ENCODE data around the gene RAD51C. TPM values are rescaled to one million over a fixed set of nuclear protein-coding genes. Genes with fewer than 3 reads are reported as not detected.

RAD51C gene
- total RNA-seq, 1 donor from 2014 or later: 17.6 TPM

GRCh38 chr17:58660621-58661020 is 31.8 kb upstream of the RAD51C start:
- Histone ChIP-seq H3K4me3 (ENCODE audit: low read depth, low read length) (no peak overlapping the region), H3K27me3 (ENCODE audit: control insufficient read depth, insufficient read depth, low read length) (no peaks in the 10 kb centered on the region), H3K36me3 (ENCODE audit: control insufficient read depth, insufficient read depth, low read length) (no peaks in the 10 kb centered on the region)
- FAIRE-seq (no peak), DNase-seq (ENCODE audit: low read depth) (no peak)
- TF ChIP-seq, protein P1, sequence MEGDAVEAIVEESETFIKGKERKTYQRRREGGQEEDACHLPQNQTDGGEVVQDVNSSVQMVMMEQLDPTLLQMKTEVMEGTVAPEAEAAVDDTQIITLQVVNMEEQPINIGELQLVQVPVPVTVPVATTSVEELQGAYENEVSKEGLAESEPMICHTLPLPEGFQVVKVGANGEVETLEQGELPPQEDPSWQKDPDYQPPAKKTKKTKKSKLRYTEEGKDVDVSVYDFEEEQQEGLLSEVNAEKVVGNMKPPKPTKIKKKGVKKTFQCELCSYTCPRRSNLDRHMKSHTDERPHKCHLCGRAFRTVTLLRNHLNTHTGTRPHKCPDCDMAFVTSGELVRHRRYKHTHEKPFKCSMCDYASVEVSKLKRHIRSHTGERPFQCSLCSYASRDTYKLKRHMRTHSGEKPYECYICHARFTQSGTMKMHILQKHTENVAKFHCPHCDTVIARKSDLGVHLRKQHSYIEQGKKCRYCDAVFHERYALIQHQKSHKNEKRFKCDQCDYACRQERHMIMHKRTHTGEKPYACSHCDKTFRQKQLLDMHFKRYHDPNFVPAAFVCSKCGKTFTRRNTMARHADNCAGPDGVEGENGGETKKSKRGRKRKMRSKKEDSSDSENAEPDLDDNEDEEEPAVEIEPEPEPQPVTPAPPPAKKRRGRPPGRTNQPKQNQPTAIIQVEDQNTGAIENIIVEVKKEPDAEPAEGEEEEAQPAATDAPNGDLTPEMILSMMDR (IDR thresholded peaks at IDR 0.05; ENCODE audit: insufficient read depth, low read length, severe bottlenecking): no peak

DNA sequence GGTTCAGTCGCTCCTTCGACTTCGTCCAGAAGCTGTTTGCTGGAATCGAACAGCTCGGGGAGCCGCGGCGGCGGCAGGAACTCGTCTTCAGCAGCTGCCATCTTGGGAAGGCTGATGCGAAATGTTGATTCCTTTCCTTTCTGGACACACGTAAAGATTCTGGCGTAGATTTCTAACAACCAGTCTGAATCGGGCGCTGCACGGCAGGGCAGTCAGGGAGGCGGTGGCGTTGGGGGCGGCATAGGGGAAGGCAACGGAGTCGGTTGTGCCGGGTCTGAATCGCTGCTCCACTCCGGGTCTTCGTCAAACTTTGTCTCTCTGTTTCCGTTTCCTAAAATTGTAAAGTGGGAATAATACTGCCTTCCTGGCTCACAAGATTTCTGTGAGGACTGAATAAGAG is 30.9 kb upstream of the RAD51C start:
- H3K36me3 ChIP-seq (ENCODE audit: control insufficient read depth, insufficient read depth, low read length): no peaks in the 10 kb centered on the region
- H3K27me3 ChIP-seq (ENCODE audit: control insufficient read depth, insufficient read depth, low read length): no peaks in the 10 kb centered on the region
- DNase-seq (ENCODE audit: low read depth): no peak
- FAIRE-seq: no peak
- TF ChIP-seq, protein P1 (IDR thresholded peaks at IDR 0.05; ENCODE audit: insufficient read depth, low read length, severe bottlenecking): no peak
- H3K4me3 ChIP-seq (ENCODE audit: low read depth, low read length): no peak overlapping the region

GRCh38 chr17:58664302-58664701 is 28.1 kb upstream of the RAD51C start:
- FAIRE-seq: no peak

GRCh38 chr17:58665946-58666857 is 26.2 kb upstream of the RAD51C start:
- Histone ChIP-seq H3K36me3 (ENCODE audit: control insufficient read depth, insufficient read depth, low read length) (no peaks in the 10 kb centered on the region), H3K27me3 (ENCODE audit: control insufficient read depth, insufficient read depth, low read length) (no peaks in the 10 kb centered on the region), H3K4me3 (ENCODE audit: low read depth, low read length) (peak overlapping the region; percentile 32)
- DNase-seq (ENCODE audit: low read depth) (peak; percentile 4), FAIRE-seq (no peak)
- TF ChIP-seq, protein P1 (IDR thresholded peaks at IDR 0.05; ENCODE audit: insufficient read depth, low read length, severe bottlenecking): no peak

More at GRCh38 chr17:58664302-58664701, 28.1 kb upstream of the RAD51C start:
- Histone ChIP-seq H3K27me3 (ENCODE audit: control insufficient read depth, insufficient read depth, low read length) (no peaks in the 10 kb centered on the region), H3K36me3 (ENCODE audit: control insufficient read depth, insufficient read depth, low read length) (no peaks in the 10 kb centered on the region), H3K4me3 (ENCODE audit: low read depth, low read length) (no peak overlapping the region)
- no peak for DNase-seq (ENCODE audit: low read depth)
- TF ChIP-seq, protein P1 (IDR thresholded peaks at IDR 0.05; ENCODE audit: insufficient read depth, low read length, severe bottlenecking): no peak

DNA sequence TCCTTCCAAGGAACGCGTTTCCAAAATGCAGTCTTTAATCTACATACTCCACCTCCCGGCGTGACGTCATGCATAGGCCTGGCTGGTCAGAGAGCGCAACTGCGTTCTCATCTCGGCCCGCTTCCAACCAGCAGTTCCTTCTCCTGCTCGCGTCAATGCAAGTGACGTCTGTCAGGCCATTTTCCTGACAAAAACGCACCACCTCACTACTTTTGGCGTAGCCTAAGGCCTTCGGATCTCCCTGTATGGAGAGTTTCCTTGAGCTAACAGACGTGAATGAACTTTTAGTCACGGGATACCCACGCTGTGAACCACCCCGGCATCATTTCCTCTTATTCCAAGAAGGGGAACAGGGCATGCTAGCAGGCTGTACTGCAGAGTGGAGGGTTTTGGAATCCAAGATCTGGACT is 25.5 kb upstream of the RAD51C start:
- FAIRE-seq: no peak
- TF ChIP-seq, protein P1 (IDR thresholded peaks at IDR 0.05; ENCODE audit: insufficient read depth, low read length, severe bottlenecking): no peak
- peak overlapping the region; percentile 32 for H3K4me3 ChIP-seq (ENCODE audit: low read depth, low read length)
- no peaks in the 10 kb centered on the region for H3K36me3 ChIP-seq (ENCODE audit: control insufficient read depth, insufficient read depth, low read length)
- peak; percentile 87 for DNase-seq (ENCODE audit: low read depth)
- no peaks in the 10 kb centered on the region for H3K27me3 ChIP-seq (ENCODE audit: control insufficient read depth, insufficient read depth, low read length)

Data from bronchial epithelial cell (primary cell).